GM19043 (cell line): ENCODE results near the gene ANKRD29.

ENCODE experiments used
- ATAC-seq: cut with Tn5 transposase; IDR thresholded peaks from one replicate; pipeline ENCODE4 v1.9.1; 2021; ENCODE audit warnings: low read depth; ENCODE audit not compliant: unreplicated experiment

The ANKRD29 gene

DNA sequence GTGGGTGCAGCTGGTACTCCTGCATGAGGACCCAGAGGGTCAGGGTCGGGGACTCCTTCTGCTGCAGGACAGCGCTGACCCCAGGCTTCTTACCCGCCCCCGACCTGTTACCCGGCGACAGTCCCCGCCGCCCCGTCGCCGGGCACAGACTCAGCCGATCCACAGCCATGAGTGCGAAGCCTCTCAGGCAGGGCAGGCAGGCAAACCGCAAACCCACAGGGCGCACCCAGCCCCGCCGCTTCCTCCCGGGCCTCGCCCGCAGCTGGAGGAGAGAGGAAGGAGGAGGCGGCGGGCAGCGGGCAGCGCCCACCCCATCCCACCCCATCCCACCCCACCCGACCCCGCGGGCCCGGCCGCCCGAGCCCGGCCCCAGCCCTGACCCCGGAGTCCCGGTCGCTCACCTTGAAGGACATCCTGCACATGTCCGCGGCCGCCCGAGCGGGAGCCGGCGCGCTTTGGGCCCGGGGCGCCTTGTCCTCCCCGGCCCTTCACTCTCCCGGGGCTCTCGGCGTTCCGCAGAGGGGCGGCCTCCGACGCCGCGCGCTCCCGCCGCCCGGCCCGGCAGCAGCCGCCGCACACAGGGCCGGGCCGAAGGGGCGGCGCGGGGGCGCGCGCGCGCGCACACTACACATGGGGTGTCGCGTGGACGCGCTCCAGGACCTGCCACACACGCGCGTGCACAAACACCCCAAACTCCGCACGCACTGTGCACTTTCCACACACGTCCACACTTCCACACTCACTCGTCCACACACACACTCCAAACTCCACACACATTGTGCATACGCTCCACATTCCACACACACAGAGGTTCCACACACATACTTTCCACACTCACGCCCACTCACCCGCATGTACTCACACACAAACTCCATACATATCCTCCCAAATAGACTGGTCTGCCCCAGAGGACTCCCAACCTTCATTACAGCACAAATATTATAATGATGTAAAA lies at the start of gene ANKRD29:
TSS of gene ANKRD29 (minus strand) at position 603 of the 955 bp plus-strand sequence. CDS start at position 422, 181 bp downstream.
- no peak for ATAC-seq

DNA sequence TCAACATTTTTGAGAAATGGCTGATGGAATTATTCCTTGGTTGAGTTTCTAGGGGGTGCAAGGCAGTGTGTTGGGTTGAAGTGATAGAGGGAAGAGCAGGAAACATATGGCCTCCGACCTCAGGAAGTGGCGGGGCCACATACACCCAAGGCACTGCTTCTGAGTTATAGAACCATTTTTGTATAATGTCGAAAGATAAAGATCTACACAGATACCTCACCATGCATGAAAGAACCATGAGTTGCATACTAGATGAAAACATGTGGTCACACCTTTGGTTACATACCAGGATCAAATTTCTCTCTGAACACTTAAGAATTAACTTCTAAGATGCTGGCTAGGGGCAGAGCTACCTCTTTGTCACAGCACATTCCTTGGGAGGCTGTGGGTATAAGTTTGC lies 49.7 kb upstream of the ANKRD29 start:
- no peak for ATAC-seq

DNA sequence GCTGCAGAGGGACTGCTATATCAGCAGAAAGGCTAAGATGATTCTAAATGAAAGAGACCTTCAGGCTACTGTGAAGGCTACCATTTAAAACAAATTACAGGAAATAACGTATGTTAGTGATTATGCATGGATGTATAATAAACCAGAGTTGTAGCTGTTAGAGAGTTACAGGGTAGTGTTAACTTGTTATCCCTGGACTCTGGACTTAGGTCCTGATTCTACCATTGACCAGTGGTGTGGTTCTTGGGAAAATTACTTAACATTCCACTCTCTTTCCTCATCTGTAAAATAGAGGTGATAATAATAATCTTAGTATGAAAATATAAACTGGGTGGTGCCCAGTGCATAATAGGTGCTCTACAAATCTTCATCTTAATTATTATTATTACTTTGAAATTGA lies 48.7 kb upstream of the ANKRD29 start:
- ATAC-seq: no peak

DNA sequence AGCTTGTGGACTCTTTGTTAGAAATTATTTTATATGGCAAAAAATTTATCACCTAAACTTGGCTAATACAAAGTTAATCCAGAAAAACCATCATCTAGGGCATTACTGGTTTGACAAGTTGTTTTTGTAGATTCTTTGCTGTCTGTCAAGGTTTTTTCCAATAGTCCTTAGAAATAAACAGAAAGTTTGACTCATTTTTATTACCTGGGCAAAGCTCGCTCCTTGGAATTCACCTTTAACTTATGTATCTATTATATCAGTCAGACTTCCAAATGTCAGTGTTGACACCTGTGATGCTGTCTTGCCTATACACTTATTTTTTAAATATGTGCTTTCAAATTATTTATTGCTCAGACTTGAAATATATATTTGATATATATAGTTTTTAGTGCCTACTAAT lies 48.2 kb upstream of the ANKRD29 start:
- no peak for ATAC-seq

- ATAC-seq: no peak
These were observed 47.4 kb upstream of the ANKRD29 start for GRCh38 chr18:23710068-23710527.

- ATAC-seq: no peak
These were observed 44.4 kb upstream of the ANKRD29 start for GRCh38 chr18:23706971-23707640.

- no peak for ATAC-seq
These were observed 42.1 kb upstream of the ANKRD29 start for GRCh38 chr18:23704806-23705205.

DNA sequence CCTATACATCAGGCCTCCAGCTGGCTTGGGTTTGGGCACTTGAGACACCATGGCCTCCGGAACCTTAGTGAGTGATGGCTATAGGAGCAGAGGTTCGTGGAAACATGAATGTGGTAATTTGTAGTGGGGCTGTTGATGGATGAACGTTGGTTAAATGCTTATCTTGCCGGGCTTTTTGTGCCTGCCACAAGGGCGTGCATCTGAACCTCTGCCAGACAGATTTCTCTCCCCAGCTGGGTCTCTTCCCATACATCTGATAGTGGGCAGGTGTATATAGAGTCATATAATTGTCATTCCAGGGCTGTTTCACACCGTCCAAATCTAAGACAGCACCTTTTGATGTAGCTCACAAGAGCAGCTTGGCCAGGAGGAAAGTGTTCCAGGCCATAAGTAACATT lies 41.3 kb upstream of the ANKRD29 start:
- ATAC-seq: no peak

- ATAC-seq: no peak
These were observed 40.6 kb upstream of the ANKRD29 start for GRCh38 chr18:23703057-23703986.

GRCh38 chr18:23702606-23703005 lies 39.9 kb upstream of the ANKRD29 start:
- ATAC-seq: no peak

- no peak for ATAC-seq
These were observed 38.9 kb upstream of the ANKRD29 start for GRCh38 chr18:23701544-23702064.

GRCh38 chr18:23701017-23701416 lies 38.3 kb upstream of the ANKRD29 start:
- ATAC-seq: no peak

DNA sequence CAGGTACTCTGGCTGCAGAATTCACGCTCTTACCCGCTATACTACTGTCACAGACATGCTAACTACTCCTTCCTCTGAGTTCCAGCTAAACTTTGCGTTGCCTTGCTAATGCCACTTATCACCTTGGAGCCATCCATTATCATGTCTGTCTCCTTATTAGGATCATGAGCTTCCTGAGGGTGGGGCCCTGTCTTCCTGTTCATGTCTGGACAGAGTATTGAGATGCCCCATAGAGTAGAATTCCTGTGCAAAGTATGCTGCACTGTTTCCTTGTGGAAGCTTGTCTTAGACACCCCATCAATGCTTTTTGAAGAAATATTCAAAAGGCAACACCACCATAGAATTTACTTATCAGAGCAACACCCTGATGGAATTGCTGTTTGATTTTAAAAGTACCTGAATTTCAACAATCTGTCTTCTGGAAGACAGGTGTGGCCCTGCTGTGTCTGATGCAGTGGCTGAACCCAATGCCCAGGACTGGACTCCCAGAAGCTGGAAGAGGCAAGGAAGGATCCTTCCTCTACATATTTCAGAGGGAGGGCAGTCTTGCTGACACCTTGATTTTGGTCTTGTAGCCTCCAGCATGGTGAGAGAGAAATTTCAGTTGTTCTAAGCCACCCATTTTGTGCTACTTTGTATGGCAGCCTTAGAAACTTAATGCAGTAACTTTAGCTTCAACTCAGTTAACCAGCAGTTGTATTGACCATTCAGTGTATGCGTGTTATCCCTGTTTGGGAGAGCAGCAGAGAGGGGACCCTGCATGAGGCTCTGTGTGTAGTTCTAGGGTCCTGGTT lies 32.1 kb upstream of the ANKRD29 start:
- no peak for ATAC-seq

DNA sequence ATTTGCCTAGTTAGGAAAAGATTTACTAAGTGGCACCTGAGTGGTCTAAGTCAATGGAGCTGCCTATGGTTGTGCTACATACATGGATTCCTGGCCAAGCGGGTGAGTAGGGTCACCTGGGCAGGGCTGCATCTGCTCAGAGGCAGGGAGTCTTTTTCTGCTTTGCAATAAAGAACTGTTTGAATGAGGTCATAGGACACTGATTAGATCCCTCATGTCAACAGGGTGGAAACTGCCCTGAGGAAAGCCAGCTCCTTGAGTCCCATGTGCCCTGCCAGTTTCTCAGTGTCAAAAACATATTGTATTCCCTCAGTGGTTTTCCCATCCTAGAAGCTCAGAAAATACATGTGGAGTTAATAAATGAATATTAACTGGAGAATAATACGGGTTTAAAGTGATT lies 31.1 kb upstream of the ANKRD29 start:
- ATAC-seq: no peak

GRCh38 chr18:23690505-23691068 lies 27.9 kb upstream of the ANKRD29 start:
- no peak for ATAC-seq

GRCh38 chr18:23689616-23690504 lies 27.1 kb upstream of the ANKRD29 start:
- ATAC-seq: no peak

- no peak for ATAC-seq
These were observed 26.4 kb upstream of the ANKRD29 start, which contains the start of gene LAMA3 for GRCh38 chr18:23689031-23689615. LAMA3 (plus strand) TSS chr18:23689453; CDS start chr18:23689684, 231 bp downstream.

GRCh38 chr18:23688528-23688927 lies 25.8 kb upstream of the ANKRD29 start:
- ATAC-seq: no peak
